Hepatocyte (in vitro differentiated cells): Measurements from ENCODE around the gene SEZ6.

Source experiments
- EZH2 ChIP-seq: fragments of 200-600 bp; sonication (generic); IDR thresholded peaks from 2 replicates; pipeline ENCODE4 v1.6.1; 2016; ENCODE audit warnings: antibody characterized with exemption, mild to moderate bottlenecking, borderline replicate concordance
- TF ChIP-seq, protein P1 (sequence below): fragments of 200-600 bp; sonication (generic); IDR thresholded peaks from 2 replicates; pipeline ENCODE4 v1.5.1; 2016; ENCODE audit warnings: antibody characterized with exemption, mild to moderate bottlenecking; ENCODE audit not compliant: poor library complexity

DNA sequence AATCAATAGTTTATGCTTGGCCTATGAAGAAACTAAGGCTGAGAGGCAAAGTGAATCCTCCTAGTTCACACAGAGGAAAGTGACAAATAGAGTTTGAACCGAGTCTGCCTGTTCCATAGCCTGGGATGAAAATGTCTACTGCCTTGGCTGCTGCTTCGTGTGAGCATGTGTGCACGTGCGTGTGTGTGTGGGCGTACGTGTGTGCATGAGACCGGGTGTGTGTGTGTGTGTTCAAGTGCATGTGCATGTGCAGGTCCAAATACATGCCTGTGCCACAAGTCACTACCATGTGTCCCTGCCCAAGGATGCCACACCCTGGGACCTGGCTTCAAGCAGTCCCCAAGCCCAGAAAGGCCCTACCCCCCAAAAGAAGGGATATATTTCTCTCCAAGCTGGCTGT is 13.6 kb downstream of the SEZ6 start:
- TF ChIP-seq EZH2 = no peak
- TF ChIP-seq, protein P1, sequence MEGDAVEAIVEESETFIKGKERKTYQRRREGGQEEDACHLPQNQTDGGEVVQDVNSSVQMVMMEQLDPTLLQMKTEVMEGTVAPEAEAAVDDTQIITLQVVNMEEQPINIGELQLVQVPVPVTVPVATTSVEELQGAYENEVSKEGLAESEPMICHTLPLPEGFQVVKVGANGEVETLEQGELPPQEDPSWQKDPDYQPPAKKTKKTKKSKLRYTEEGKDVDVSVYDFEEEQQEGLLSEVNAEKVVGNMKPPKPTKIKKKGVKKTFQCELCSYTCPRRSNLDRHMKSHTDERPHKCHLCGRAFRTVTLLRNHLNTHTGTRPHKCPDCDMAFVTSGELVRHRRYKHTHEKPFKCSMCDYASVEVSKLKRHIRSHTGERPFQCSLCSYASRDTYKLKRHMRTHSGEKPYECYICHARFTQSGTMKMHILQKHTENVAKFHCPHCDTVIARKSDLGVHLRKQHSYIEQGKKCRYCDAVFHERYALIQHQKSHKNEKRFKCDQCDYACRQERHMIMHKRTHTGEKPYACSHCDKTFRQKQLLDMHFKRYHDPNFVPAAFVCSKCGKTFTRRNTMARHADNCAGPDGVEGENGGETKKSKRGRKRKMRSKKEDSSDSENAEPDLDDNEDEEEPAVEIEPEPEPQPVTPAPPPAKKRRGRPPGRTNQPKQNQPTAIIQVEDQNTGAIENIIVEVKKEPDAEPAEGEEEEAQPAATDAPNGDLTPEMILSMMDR = no peak
